Spleen (tissue), 11 donors: ENCODE results near the gene AHCTF1. TPM values are rescaled to one million over a fixed set of nuclear protein-coding genes. Genes with fewer than 3 reads are reported as not detected.
"Not testable (repeated sequence)": the region's sequence is repeated elsewhere in the genome, so short reads cannot be mapped to it uniquely, and the experiment has no call there.

Source experiments
- DNase-seq: peaks from one replicate; pipeline ENCODE4 v3.0.0-alpha.2; 2020
- H3K27ac ChIP-seq, 8 donors: fragments of 200-600 bp; sonication (generic) in 7 of 8; 1 replicate in 4 of 8; 2 replicates in 4 of 8; pipeline versions ENCODE4 v1.5.0 to v1.8.0; 2016 to 2021; ENCODE audit warnings: inconsistent platforms in 4 of 8, mild to moderate bottlenecking in 4 of 8, moderate library complexity in 1 of 8
- H3K27me3 ChIP-seq, 7 donors: fragments of 200-600 bp; sonication (generic) in 6 of 7; replicated peaks in 1 of 7; 1 replicate in 4 of 7; 2 replicates in 3 of 7; pipeline versions ENCODE4 v1.5.0 to v1.8.0; 2016 to 2021; ENCODE audit warnings: inconsistent platforms in 3 of 7, mild to moderate bottlenecking in 1 of 7
- H3K36me3 ChIP-seq, 6 donors: fragments of 200-600 bp; sonication (generic) in 5 of 6; 1 replicate in 4 of 6; 2 replicates in 2 of 6; pipeline versions ENCODE4 v1.5.0 to v1.8.0; 2016 to 2021; ENCODE audit warnings: inconsistent platforms in 2 of 6
- H3K4me1 ChIP-seq, 6 donors: fragments of 200-600 bp; sonication (generic) in 5 of 6; 1 replicate in 3 of 6; 2 replicates in 3 of 6; pipeline versions ENCODE4 v1.5.0 to v1.8.0; 2016 to 2021; ENCODE audit warnings: inconsistent platforms in 3 of 6
- H3K4me3 ChIP-seq, 8 donors: fragments of 200-600 bp; sonication (generic) in 7 of 8; 1 replicate in 4 of 8; 2 replicates in 4 of 8; pipeline versions ENCODE4 v1.5.0 to v1.8.0; 2016 to 2021; ENCODE audit warnings: inconsistent platforms in 4 of 8, mild to moderate bottlenecking in 4 of 8, moderate library complexity in 2 of 8
- H3K9me3 ChIP-seq, 8 donors: fragments of 200-600 bp; sonication (generic) in 7 of 8; 1 replicate in 4 of 8; 2 replicates in 4 of 8; pipeline versions ENCODE4 v1.5.0 to v1.8.0; 2016 to 2021; ENCODE audit warnings: inconsistent platforms in 4 of 8
- POLR2A ChIP-seq, 3 donors: fragments of 450-650 bp; IDR thresholded peaks; one replicate each; pipeline ENCODE4 v1.5.1; 2017; ENCODE audit warnings: antibody characterized with exemption in 3 of 3, mild to moderate bottlenecking in 1 of 3
- POLR2AphosphoS5 ChIP-seq, 3 donors: sonication (generic); formaldehyde crosslinking; IDR thresholded peaks; one replicate each; pipeline ENCODE4 v1.5.1; 2017; ENCODE audit warnings: antibody characterized with exemption in 3 of 3
- WGBS, 5 donors: extraction: QIAGEN DNeasy Blood & Tissue Kit in 3 of 5; methylation state at CpG; one replicate each; pipeline versions ENCODE4 v1.1.5 to v1.1.7; 2013 to 2018; 5-methylcytosine and 5-hydroxymethylcytosine counted together
- intact Hi-C: fragments of 100-400 bp; cut with DNase I; formaldehyde crosslinking; loops from one replicate; pipeline ENCODE4 v1.15.0; 2023; ENCODE audit warnings: low total_unique reads
- polyA plus RNA-seq, 3 donors: library from polyadenylated mRNA; stranded (reverse); fragments of 200-250 nt; gene quantifications; one replicate each; pipeline ENCODE4 v1.2.1, GENCODE V29; 2013
- total RNA-seq, 7 donors: library from RNA; depleted of rRNA in 3 of 7; stranded (reverse); fragments of >200 nt in 3 of 7; fragmentation: NEBNext Ultra II Directional in 4 of 7; extraction: Animal tissue kit (Norgen Biotek cat#: 25700) in 4 of 7; gene quantifications; one replicate each; pipeline versions ENCODE4 v1.1.0 to v1.2.1, GENCODE V29; 2016 to 2021
- TF ChIP-seq, protein P1 (sequence below), 11 experiments: fragments of 200-600 bp in 7 of 11; fragments of 450-650 bp in 4 of 11; sonication (generic) in 4 of 11; IDR thresholded peaks in 8 of 11; conservative IDR thresholded peaks in 3 of 11; 1 replicate in 7 of 11; 2 replicates in 4 of 11; pipeline versions ENCODE4 v1.4.0 to v1.8.0; 2016 to 2021; ENCODE audit warnings: antibody characterized with exemption in 11 of 11, inconsistent platforms in 4 of 11, mild to moderate bottlenecking in 1 of 11
- donor health status: healthy with polysubstance abuse.
- donor health status: DM: no; HTN: no; CAD: no; lungs with moderate emphysema.
- donor health status: DM: no; HTN: no; CAD: no.
- donor health status: Bipolar disorder and iron deficiency.
- donor health status: healthy.
- donor health status: DM: no; HTN: no; CAD: no.
- donor health status: DM: yes; HTN: yes; CAD: no.

The AHCTF1 gene
- total and polyA plus RNA-seq, 10 donors, result 8.1 to 68.8 (median 39.1) TPM

DNA sequence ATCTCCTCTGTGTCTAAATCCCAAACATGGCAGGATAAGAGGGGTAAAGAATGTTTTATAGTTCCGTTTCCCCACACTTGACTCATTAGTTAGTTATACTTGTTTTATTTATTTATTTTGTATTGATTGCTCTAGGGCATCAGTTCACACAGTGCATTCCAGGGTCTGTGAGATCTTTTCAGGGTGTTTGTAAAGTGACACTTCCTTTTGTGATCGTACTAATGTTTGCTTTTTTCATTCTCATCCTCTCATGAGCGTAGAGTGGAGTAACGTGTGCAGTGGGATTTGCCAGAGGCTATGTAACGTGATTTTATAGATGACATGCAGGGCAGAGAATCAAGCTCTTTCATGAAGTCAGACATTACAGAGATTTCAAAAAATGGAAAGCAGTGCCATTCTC is 104.4 kb downstream of the AHCTF1 start:
- Histone ChIP-seq H3K27me3 (peaks cover 0 to 4% (median 0%) of the 10 kb centered on the region in 7 donors), H3K27ac (no peak overlapping the region), H3K4me1 (no peaks in the 10 kb centered on the region), H3K4me3 (no peak overlapping the region), H3K9me3 (peaks cover 0 to 19% (median 13%) of the 10 kb centered on the region in 8 donors), H3K36me3 (no peaks in the 10 kb centered on the region)
- 88 to 94% (median 92%) methylated on average over 5 of the region's 5 CpGs for WGBS, 5 donors
- no peak for TF ChIP-seq POLR2A (IDR thresholded peaks at IDR 0.05)
- TF ChIP-seq POLR2AphosphoS5 (IDR thresholded peaks at IDR 0.05), result no peak
- TF ChIP-seq, protein P1, sequence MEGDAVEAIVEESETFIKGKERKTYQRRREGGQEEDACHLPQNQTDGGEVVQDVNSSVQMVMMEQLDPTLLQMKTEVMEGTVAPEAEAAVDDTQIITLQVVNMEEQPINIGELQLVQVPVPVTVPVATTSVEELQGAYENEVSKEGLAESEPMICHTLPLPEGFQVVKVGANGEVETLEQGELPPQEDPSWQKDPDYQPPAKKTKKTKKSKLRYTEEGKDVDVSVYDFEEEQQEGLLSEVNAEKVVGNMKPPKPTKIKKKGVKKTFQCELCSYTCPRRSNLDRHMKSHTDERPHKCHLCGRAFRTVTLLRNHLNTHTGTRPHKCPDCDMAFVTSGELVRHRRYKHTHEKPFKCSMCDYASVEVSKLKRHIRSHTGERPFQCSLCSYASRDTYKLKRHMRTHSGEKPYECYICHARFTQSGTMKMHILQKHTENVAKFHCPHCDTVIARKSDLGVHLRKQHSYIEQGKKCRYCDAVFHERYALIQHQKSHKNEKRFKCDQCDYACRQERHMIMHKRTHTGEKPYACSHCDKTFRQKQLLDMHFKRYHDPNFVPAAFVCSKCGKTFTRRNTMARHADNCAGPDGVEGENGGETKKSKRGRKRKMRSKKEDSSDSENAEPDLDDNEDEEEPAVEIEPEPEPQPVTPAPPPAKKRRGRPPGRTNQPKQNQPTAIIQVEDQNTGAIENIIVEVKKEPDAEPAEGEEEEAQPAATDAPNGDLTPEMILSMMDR (IDR thresholded peaks at IDR 0.05 in 8 of 11, conservative IDR thresholded peaks at IDR 0.05 in 3 of 11), result no peak
- intact Hi-C loops, result no loop called here
- no peak for DNase-seq

DNA sequence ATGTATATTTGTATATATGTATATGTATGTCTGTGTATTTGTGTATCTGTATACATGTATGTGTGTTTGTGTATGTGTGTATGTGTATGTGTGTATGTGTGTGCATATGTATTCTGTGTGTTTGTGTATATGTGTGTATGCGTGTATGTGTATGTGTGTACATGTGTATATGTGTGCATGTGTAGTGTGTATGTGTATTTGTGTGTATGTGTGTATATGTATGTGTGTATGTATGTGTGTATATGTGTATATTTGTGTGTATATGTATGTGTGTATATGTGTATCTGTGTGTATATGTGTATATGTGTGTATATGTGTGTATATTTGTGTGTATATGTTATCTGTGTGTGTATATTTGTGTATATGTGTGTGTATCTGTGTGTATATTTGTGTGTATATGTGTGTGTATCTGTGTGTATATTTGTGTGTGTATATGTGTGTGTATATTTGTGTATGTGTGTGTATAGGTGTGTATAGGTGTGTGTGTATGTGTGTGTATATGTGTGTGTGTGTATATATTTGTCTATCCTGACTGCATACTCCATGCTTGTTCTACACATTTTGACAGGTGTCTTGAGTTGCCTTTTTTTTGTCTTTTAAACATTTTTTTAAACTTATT is 106.1 kb downstream of the AHCTF1 start:
- Histone ChIP-seq H3K9me3 (peaks cover 0 to 19% (median 13%) of the 10 kb centered on the region in 8 donors), H3K36me3 (no peaks in the 10 kb centered on the region), H3K27ac (no peak overlapping the region), H3K4me3 (no peak overlapping the region), H3K4me1 (no peaks in the 10 kb centered on the region), H3K27me3 (peaks cover 0 to 8% (median 0%) of the 10 kb centered on the region in 7 donors)
- intact Hi-C loops, result no loop called here
- TF ChIP-seq POLR2A (IDR thresholded peaks at IDR 0.05) (no peak), POLR2AphosphoS5 (IDR thresholded peaks at IDR 0.05) (no peak)
- TF ChIP-seq, protein P1 (IDR thresholded peaks at IDR 0.05 in 8 of 11, conservative IDR thresholded peaks at IDR 0.05 in 3 of 11), result no peak
- no peak for DNase-seq
- WGBS, 5 donors, result 48 to 100% (median 54%) methylated on average over 1 of the region's 1 CpG

DNA sequence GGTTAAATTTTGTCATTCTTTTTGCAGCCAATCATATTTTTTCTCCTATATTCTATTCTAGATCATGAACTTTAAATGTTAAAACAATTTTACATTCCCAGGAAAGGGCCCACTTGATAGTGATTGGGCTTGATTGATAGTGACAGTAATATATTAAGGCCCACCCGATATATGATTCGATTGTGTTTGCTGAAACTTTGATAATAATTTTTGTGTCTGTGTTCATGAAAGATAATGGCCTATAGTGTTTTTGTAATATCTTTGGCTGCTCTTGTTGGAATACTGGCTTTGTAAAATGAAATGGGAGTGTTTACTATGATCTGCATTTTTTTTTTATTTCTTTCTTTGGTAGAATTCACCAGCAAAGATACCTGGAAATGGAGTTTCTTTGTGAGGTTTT is 107.2 kb downstream of the AHCTF1 start:
- DNase-seq, result no peak
- Histone ChIP-seq H3K4me3 (no peak overlapping the region), H3K27me3 (peaks cover 0 to 5% (median 0%) of the 10 kb centered on the region in 7 donors), H3K9me3 (peaks cover 0 to 12% (median 11%) of the 10 kb centered on the region in 8 donors), H3K36me3 (no peaks in the 10 kb centered on the region), H3K4me1 (no peaks in the 10 kb centered on the region), H3K27ac (no peak overlapping the region)
- intact Hi-C loops, result no loop called here
- WGBS, 5 donors, result 68 to 100% (median 77%) methylated on average over 2 of the region's 2 CpGs
- no peak for TF ChIP-seq POLR2A (IDR thresholded peaks at IDR 0.05)
- no peak for TF ChIP-seq POLR2AphosphoS5 (IDR thresholded peaks at IDR 0.05)
- TF ChIP-seq, protein P1 (IDR thresholded peaks at IDR 0.05 in 8 of 11, conservative IDR thresholded peaks at IDR 0.05 in 3 of 11), result no peak

DNA sequence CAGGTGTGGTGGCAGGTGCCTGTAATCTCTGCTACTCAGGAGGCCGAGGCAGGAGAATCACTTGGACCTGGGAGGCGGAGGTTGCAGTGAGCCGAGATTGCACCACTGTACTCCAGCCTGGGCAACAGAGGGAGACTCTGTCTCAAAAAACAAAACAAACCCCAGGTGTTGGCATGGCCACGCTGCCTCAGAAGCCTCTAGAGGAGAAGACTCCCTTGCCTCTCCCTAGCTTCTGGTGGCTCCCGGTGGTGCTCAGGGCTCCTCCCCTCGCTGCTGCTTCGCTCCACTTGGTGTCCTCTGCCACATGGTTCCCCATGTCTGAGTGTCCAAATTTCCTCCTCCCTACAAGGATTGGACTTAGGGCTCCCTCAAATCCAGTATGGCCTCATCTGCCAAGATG is 109.6 kb downstream of the AHCTF1 start:
- H3K27ac ChIP-seq, intact Hi-C loops, H3K36me3 ChIP-seq, H3K4me1 ChIP-seq, H3K27me3 ChIP-seq, DNase-seq, H3K4me3 ChIP-seq, H3K9me3 ChIP-seq: not testable (repeated sequence)
- 83 to 89% (median 86%) methylated on average over 7 of the region's 7 CpGs for WGBS, 5 donors
